HEK293 (cell line): ENCODE results near the gene RPL26.

ENCODE experiments used
- BCL11A ChIP-seq: fragments of 450-650 bp; formaldehyde crosslinking; IDR thresholded peaks from 2 replicates; pipeline ENCODE4 v1.5.1; 2016; ENCODE audit warnings: low read depth, missing biosample characterization, missing genetic modification characterization
- CTCF ChIP-seq: fragments of 450-650 bp; formaldehyde crosslinking; IDR thresholded peaks from 2 replicates; pipeline ENCODE4 v1.5.1; 2016; ENCODE audit warnings: missing biosample characterization, missing genetic modification characterization
- ELK4 ChIP-seq: IDR thresholded peaks from 2 replicates; pipeline ENCODE4 v1.6.1; 2011; ENCODE audit warnings: mild to moderate bottlenecking, low read depth, low read length, borderline replicate concordance
- SP2 ChIP-seq: fragments of 450-650 bp; formaldehyde crosslinking; IDR thresholded peaks from 2 replicates; pipeline ENCODE4 v1.5.1; 2016; ENCODE audit warnings: missing biosample characterization, missing genetic modification characterization
- TSHZ1 ChIP-seq: fragments of 450-650 bp; formaldehyde crosslinking; IDR thresholded peaks from 2 replicates; pipeline ENCODE4 v1.5.1; 2016; ENCODE audit warnings: missing biosample characterization, missing genetic modification characterization, borderline replicate concordance
- ZEB2 ChIP-seq: fragments of 450-650 bp; formaldehyde crosslinking; IDR thresholded peaks from 2 replicates; pipeline ENCODE4 v1.5.1; 2016; ENCODE audit warnings: missing biosample characterization, missing genetic modification characterization
- ZFHX2 ChIP-seq: fragments of 450-650 bp; formaldehyde crosslinking; conservative IDR thresholded peaks from 2 replicates; pipeline ENCODE4 v1.5.1; 2016; ENCODE audit warnings: missing biosample characterization, missing genetic modification characterization
- ZNF140 ChIP-seq: fragments of 450-650 bp; formaldehyde crosslinking; IDR thresholded peaks from 2 replicates; pipeline ENCODE4 v1.5.1; 2016; ENCODE audit warnings: missing biosample characterization, missing genetic modification characterization
- ZNF24 ChIP-seq: fragments of 450-650 bp; formaldehyde crosslinking; IDR thresholded peaks from 2 replicates; pipeline ENCODE4 v1.5.1; 2016; ENCODE audit warnings: missing biosample characterization, missing genetic modification characterization
- ZNF426 ChIP-seq: fragments of 450-650 bp; formaldehyde crosslinking; IDR thresholded peaks from 2 replicates; pipeline ENCODE4 v1.5.1; 2017; ENCODE audit warnings: missing biosample characterization, missing genetic modification characterization, mild to moderate bottlenecking, inconsistent platforms, moderate library complexity
- ZNF449 ChIP-seq: fragments of 450-650 bp; formaldehyde crosslinking; IDR thresholded peaks from 2 replicates; pipeline ENCODE4 v1.5.1; 2017; ENCODE audit warnings: missing biosample characterization, mild to moderate bottlenecking, missing genetic modification characterization, moderate library complexity
- ZXDB ChIP-seq: fragments of 450-650 bp; formaldehyde crosslinking; IDR thresholded peaks from 2 replicates; pipeline ENCODE4 v1.5.1; 2016; ENCODE audit warnings: missing biosample characterization, missing genetic modification characterization

GRCh38 chr17:8421571-8421970, 38.6 kb upstream of the RPL26 start:
- TF ChIP-seq CTCF (tag by site-specific recombination): no peak
- TF ChIP-seq ZFHX2 (tag by site-specific recombination): no peak
- TF ChIP-seq ZNF140: no peak
- TF ChIP-seq ZNF449 (tag by site-specific recombination): no peak
- no peak for TF ChIP-seq ZNF426
- no peak for TF ChIP-seq TSHZ1 (tag by site-specific recombination)
- TF ChIP-seq SP2 (tag by site-specific recombination): no peak
- TF ChIP-seq BCL11A (tag by site-specific recombination): no peak
- TF ChIP-seq ELK4: no peak
- TF ChIP-seq ZNF24 (tag by site-specific recombination): no peak
- no peak for TF ChIP-seq ZEB2 (tag by site-specific recombination)
- TF ChIP-seq ZXDB (tag by site-specific recombination): no peak
